ACC112 (cell line): ENCODE data around the gene ULK2.

Experiments
- H2AFZ ChIP-seq: fragments of 200-600 bp; sonication (generic); one replicate; pipeline ENCODE4 v1.6.0; 2017; ENCODE audit warnings: antibody characterized with exemption, low read length; ENCODE audit not compliant: unreplicated experiment
- H3K27ac ChIP-seq: fragments of 200-600 bp; sonication (generic); 2 replicates; pipeline ENCODE4 v1.5.1; 2014; ENCODE audit warnings: low read depth, mild to moderate bottlenecking, antibody characterized with exemption, low read length, moderate library complexity
- H3K27me3 ChIP-seq: fragments of 200-600 bp; sonication (generic); 2 replicates; pipeline ENCODE4 v1.6.1; 2014; ENCODE audit warnings: mild to moderate bottlenecking, antibody characterized with exemption, low read length, moderate library complexity, mixed read lengths; ENCODE audit not compliant: insufficient read depth
- H3K36me3 ChIP-seq: fragments of 200-600 bp; sonication (generic); 2 replicates; pipeline ENCODE4 v1.6.1; 2016; ENCODE audit warnings: mild to moderate bottlenecking, antibody characterized with exemption, low read length, moderate library complexity, mixed read lengths; ENCODE audit not compliant: insufficient read depth
- H3K4me1 ChIP-seq: fragments of 200-600 bp; sonication (generic); one replicate; pipeline ENCODE4 v1.6.1; 2016; ENCODE audit warnings: low read length, mixed read lengths; ENCODE audit not compliant: insufficient read depth, unreplicated experiment, control insufficient read depth
- H3K4me3 ChIP-seq: fragments of 200-600 bp; sonication (generic); 2 replicates; pipeline ENCODE4 v1.5.1; 2014; ENCODE audit warnings: mild to moderate bottlenecking, low read depth, low read length
- H3K79me2 ChIP-seq: fragments of 200-600 bp; sonication (generic); one replicate; pipeline ENCODE4 v1.6.0; 2016; ENCODE audit warnings: low read length; ENCODE audit not compliant: control insufficient read depth, unreplicated experiment, insufficient read depth

ULK2 gene

DNA sequence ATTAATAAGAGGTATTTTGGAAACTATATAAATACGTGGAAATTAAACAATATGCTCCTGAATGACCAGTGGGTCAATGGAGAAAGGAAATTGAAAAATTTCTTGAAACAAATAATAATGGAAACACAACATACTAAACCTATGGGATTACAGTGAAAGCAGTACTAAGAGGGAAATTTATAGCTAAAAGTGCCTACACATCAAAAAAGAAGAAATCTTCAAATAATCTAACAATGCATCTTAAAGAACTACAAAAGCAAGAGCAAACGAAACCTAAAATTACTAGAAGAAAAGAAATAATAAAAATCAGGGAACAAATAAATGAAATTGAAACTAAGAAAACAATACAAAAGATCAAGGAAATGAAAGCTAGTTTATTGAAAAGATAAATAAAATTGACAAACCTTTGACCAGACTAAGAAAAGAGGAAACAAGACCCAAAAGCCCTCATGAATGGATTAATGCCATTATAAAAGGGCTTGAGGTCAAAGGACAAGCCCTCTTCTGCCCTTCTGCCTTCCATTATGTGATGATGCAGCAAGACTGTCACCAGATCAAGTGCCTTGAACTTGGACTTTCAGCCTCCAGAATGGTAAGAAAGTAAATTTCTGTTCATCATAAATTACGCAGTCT, 75.7 kb downstream of the ULK2 start:
- H3K27ac ChIP-seq = no peak overlapping the region
- H3K79me2 ChIP-seq = no peaks in the 10 kb centered on the region
- no peaks in the 10 kb centered on the region for H3K27me3 ChIP-seq
- H3K4me3 ChIP-seq = no peak overlapping the region
- peaks cover 52% of the 10 kb centered on the region for H3K36me3 ChIP-seq
- no peaks in the 10 kb centered on the region for H3K4me1 ChIP-seq
- no peak overlapping the region for H2AFZ ChIP-seq

DNA sequence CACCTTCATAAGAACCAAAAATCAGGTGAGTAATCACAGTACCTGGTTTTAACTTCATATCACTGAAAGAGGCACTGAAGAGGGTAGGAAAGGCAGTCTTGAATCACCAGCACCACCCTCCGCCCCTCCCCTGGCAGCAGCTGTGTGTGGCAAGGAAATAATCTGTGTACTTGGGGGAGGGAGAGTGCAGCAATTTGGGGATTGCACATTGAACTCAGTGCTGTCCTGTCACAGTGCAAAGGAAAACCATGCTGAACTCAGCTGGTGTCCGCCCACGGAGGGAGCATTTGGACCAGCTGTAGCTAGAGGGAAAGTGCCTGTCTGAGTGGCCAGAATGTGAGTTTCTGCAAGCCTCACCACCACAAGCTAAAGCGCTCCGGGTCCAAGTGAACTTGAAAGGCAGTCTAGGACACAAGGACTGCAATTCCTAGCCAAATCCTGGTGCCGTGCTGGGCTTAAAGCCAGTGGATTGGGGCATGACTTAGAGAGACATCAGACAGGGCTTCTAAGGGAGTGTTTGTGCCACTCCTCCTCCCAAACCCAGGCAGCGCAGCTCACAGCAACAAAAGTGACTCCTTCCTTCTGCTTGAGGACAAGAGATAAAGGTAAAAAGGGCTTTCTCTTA, 79.9 kb downstream of the ULK2 start:
- H3K4me1 ChIP-seq = no peaks in the 10 kb centered on the region
- H3K27me3 ChIP-seq = no peaks in the 10 kb centered on the region
- H3K4me3 ChIP-seq = no peak overlapping the region
- no peaks in the 10 kb centered on the region for H3K79me2 ChIP-seq
- no peak overlapping the region for H3K27ac ChIP-seq
- H3K36me3 ChIP-seq = peaks cover 15% of the 10 kb centered on the region; the same call in 1 of the 2 replicates
- H2AFZ ChIP-seq = no peak overlapping the region

DNA sequence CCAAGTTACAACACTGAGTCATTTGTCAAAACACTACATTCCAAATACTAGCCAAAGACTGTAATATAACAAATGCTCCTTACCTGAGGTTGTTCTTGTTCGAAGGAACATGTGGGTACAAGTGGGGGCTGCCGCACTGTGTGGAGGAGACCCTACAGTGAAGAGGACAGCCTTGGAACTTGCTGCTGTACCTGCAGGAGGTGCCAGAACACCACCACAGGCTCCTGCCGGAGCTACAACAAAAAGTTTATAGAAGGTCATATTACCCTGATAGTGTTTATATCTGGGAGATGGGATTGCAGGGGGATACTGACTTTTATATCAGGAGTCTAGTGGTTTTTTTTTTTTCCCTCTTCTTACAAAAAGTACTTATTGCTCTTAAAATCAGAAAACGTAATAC, 81.9 kb downstream of the ULK2 start:
- H3K27ac ChIP-seq = no peak overlapping the region
- peaks cover 8% of the 10 kb centered on the region; the same call in 1 of the 2 replicates for H3K36me3 ChIP-seq
- H3K79me2 ChIP-seq = no peaks in the 10 kb centered on the region
- no peak overlapping the region for H2AFZ ChIP-seq
- H3K4me3 ChIP-seq = no peak overlapping the region
- H3K27me3 ChIP-seq = no peaks in the 10 kb centered on the region
- H3K4me1 ChIP-seq = no peaks in the 10 kb centered on the region

DNA sequence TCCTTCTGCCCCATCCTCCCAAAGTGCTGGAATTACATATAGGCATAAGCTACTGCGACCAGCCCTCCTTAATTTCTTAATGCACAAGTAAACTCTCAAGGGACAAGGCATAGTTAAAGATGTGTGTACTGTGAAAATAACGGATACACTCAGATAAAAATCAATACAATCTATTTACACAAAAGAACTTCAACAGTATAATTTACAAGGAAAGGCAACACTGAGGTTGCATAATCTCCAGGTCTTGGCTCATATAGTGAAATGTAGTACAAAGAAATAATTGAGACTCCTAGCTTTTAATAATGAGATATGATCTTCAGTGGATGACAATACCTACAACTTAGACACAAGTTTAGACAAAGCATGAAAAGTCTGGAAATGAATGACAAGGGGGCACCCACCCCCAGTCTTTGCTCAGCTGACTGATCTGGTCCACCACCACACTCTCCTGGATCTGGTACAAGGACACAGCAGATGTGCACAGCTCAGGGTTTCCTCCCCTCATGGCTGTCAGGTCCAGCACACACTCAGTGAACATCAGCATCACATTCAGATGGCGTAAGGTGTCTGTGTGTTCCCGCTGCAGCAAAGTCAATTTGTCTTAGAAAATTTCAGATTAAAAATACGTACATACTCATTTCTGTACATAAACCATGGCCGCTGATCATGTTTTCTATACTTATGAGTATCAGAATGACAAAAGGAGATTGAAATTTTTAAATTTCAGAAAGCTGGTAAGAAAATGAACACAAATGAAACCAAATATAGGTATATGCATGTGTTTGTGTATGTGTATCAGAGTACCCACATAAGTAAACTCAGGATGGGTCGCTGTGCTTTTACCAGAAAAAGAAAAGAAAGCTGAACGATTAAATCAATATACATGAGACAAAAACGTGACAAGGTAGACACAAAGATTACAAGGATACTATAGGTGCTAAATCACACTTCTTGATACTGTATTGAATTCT, 86.0 kb downstream of the ULK2 start:
- Histone ChIP-seq H2AFZ (no peak overlapping the region), H3K36me3 (peaks cover 6% of the 10 kb centered on the region; the same call in 1 of the 2 replicates), H3K4me1 (no peaks in the 10 kb centered on the region), H3K27ac (no peak overlapping the region), H3K79me2 (no peaks in the 10 kb centered on the region), H3K4me3 (no peak overlapping the region), H3K27me3 (no peaks in the 10 kb centered on the region)

GRCh38 chr17:19780846-19781245, 86.9 kb downstream of the ULK2 start:
- Histone ChIP-seq H3K4me3 (no peak overlapping the region), H3K4me1 (no peaks in the 10 kb centered on the region), H2AFZ (no peak overlapping the region), H3K79me2 (no peaks in the 10 kb centered on the region), H3K36me3 (peaks cover 6% of the 10 kb centered on the region; the same call in 1 of the 2 replicates), H3K27me3 (no peaks in the 10 kb centered on the region), H3K27ac (no peak overlapping the region)

DNA sequence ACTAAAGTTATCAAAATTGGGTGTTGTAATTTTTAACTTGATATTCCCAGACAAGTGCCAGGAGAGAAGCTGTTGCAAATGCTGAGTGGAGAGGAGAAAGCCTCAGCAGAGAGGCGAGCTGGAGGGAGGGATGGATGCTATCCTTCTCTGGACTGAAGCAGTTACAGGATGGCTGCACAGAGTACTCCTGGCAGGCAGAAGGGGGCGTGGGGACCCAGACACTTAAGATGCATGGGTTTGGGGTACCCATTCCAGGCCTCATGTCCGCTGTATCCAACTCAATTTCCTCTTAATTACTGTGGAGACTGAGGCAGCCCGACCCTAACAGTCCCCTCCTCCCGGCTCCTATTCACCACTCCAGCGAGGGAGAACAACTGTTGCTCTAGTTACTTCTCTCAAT, 94.2 kb downstream of the ULK2 start:
- Histone ChIP-seq H3K4me3 (no peak overlapping the region), H3K4me1 (no peaks in the 10 kb centered on the region), H3K27ac (no peak overlapping the region), H3K36me3 (no peaks in the 10 kb centered on the region), H2AFZ (no peak overlapping the region), H3K27me3 (no peaks in the 10 kb centered on the region), H3K79me2 (no peaks in the 10 kb centered on the region)

DNA sequence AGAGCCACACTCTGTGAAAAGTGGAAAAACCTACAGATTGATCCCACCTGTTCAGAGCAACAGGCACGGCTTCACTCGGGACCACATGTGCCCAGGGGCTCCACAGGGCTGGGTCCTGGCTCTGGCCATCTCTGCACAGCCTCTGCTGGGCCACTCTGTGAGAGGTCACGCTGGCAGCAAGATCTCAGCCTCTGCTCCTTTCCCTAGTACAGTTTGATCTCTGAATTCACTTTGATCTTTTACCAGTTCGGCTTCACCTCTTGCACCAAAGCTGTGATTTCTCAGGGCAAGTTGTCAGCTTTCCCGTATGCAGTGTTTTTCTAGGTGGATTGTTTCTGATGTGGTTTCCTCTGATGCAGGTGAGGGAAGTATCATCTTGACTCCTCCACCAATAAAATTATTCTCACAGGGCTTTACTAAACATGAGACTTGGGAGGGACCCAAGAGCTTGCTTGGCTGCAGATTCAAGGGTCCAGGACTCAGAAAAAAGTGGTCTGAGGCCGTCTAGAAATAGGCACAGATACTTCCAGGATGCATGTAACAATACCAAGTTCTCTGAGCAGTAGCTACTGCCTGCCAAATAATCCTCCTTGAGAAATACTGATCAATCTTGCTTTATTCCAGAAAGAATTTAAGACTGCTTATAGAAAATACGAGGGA, 95.6 kb downstream of the ULK2 start:
- no peak overlapping the region for H3K4me3 ChIP-seq
- H3K4me1 ChIP-seq = no peaks in the 10 kb centered on the region
- no peaks in the 10 kb centered on the region for H3K79me2 ChIP-seq
- no peaks in the 10 kb centered on the region for H3K36me3 ChIP-seq
- no peak overlapping the region for H2AFZ ChIP-seq
- no peak overlapping the region for H3K27ac ChIP-seq
- no peaks in the 10 kb centered on the region for H3K27me3 ChIP-seq

GRCh38 chr17:19770985-19771735, 96.6 kb downstream of the ULK2 start:
- Histone ChIP-seq H3K4me3 (no peak overlapping the region), H3K27ac (no peak overlapping the region), H2AFZ (no peak overlapping the region), H3K4me1 (no peaks in the 10 kb centered on the region), H3K27me3 (no peaks in the 10 kb centered on the region), H3K79me2 (no peaks in the 10 kb centered on the region), H3K36me3 (no peaks in the 10 kb centered on the region)

- Histone ChIP-seq H3K36me3 (no peaks in the 10 kb centered on the region), H3K4me1 (no peaks in the 10 kb centered on the region), H3K4me3 (no peak overlapping the region), H3K79me2 (no peaks in the 10 kb centered on the region), H3K27me3 (no peaks in the 10 kb centered on the region), H2AFZ (no peak overlapping the region), H3K27ac (no peak overlapping the region)
These were observed 97.6 kb downstream of the ULK2 start for GRCh38 chr17:19769946-19770652.
